HUES6 (cell line): ENCODE measurements around the gene FOXP4.

Experiments
- H3K27ac ChIP-seq: 2 replicates; pipeline ENCODE4 v1.7.0; 2013; ENCODE audit warnings: low read depth, mild to moderate bottlenecking, low read length, inconsistent platforms
- H3K27me3 ChIP-seq: 2 replicates; pipeline ENCODE4 v1.6.1; 2013; ENCODE audit warnings: low read length; ENCODE audit not compliant: control insufficient read depth, insufficient read depth
- H3K36me3 ChIP-seq: 2 replicates; pipeline ENCODE4 v1.6.1; 2013; ENCODE audit warnings: low read length; ENCODE audit not compliant: control insufficient read depth, insufficient read depth
- H3K4me1 ChIP-seq: 2 replicates; pipeline ENCODE4 v1.6.1; 2013; ENCODE audit warnings: low read length; ENCODE audit not compliant: control insufficient read depth, insufficient read depth
- H3K4me3 ChIP-seq: 2 replicates; pipeline ENCODE4 v1.5.1; 2013; ENCODE audit warnings: low read depth, low read length
- H3K9ac ChIP-seq: one replicate; pipeline ENCODE4 v1.6.1; 2013; ENCODE audit warnings: mild to moderate bottlenecking, low read length
- H3K9me3 ChIP-seq: 2 replicates; pipeline ENCODE4 v1.6.1; 2013; ENCODE audit warnings: low read depth, low read length; ENCODE audit not compliant: control insufficient read depth, insufficient read depth

FOXP4 gene

DNA sequence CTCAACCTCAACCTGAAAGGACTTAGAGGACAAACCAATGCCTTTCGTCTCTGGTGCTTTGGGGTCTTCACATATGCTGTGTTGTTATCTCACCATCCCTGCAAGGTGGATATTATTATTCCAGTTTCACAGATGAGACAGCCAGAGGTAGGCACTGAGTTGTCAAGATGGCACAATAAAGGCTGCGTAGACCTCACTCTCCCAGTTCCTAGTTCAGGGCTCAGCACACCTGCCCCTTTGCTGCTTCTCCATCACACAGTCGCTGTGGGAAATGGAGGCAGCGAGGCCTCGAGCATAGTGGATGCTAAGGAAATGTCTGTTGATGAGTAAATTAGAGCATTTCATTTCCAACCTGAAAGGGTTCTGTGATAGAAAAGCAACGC, 22.0 kb downstream of the FOXP4 start:
- no peaks in the 10 kb centered on the region for H3K9me3 ChIP-seq
- peaks cover 3% of the 10 kb centered on the region; the same call in 1 of the 2 replicates for H3K27me3 ChIP-seq
- peaks cover 55% of the 10 kb centered on the region for H3K4me1 ChIP-seq
- no peak overlapping the region for H3K4me3 ChIP-seq
- H3K9ac ChIP-seq = no peak overlapping the region
- H3K27ac ChIP-seq = no peak overlapping the region
- peaks cover 15% of the 10 kb centered on the region for H3K36me3 ChIP-seq

DNA sequence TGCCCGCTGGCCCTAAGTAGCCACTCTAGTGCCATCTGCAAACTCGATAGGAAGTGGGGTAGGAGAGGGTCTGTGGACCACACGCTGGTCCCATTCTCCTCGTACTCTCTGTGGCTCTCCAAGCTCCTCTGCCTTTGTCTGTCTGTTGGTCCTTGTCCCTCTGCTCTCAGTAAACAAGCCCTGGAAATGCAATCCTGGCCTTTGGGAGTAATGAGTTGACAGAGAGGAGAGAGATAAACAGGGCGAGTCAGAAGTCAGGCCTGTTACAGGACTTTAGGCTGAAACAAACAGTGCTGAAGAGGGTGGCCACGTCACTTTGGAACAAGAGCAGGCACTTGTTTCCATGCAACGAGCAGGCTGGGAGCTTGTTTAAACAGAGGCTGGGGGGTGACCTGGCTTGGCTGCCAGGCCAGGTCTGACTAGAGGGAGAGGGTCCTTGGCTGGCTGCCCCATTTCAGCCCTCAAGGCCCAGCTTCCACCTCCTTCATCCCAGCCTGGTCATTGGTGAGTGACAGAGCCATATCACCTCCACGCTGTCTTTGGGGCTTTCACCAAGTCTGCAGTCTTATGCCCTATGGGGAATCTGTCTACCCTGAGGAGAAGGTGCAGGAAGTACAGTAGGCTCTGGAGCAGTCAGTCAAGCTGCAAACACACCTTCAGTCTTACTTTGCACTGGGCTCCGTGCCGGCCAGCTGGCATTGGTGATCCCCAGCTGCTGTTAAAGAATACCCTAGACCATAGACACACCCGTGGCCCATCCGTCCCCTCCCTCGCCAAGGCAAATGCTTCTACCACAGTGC, 22.6 kb downstream of the FOXP4 start:
- no peak overlapping the region for H3K27ac ChIP-seq
- H3K9me3 ChIP-seq = no peaks in the 10 kb centered on the region
- H3K27me3 ChIP-seq = no peaks in the 10 kb centered on the region; the same call in 1 of the 2 replicates
- H3K4me3 ChIP-seq = no peak overlapping the region
- H3K9ac ChIP-seq = no peak overlapping the region
- peaks cover 56% of the 10 kb centered on the region for H3K4me1 ChIP-seq
- H3K36me3 ChIP-seq = peaks cover 15% of the 10 kb centered on the region

DNA sequence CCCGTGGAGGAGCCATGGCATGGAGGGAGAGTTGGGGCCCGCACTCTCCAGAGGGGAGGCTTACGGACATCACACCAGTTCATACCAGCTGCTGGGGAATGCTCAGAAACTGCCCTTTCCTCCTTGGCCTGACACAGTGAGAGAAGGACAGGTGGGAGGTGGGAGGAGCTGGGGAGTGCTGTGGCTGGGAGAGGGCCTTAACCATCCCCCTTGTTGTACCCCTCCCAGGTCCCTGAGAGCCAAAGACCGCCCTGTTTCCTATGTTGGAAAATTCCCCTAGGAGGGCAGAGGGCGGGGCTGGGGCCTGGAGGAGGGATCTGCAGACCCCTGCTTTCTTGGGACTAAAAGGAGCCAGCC, 24.1 kb downstream of the FOXP4 start:
- no peak overlapping the region for H3K9ac ChIP-seq
- peaks cover 59% of the 10 kb centered on the region for H3K4me1 ChIP-seq
- no peaks in the 10 kb centered on the region for H3K9me3 ChIP-seq
- peaks cover 15% of the 10 kb centered on the region for H3K36me3 ChIP-seq
- 0 out of 2 replicates have a peak overlapping the region, but pooled peaks have one; percentile 3 for H3K4me3 ChIP-seq
- no peak overlapping the region for H3K27ac ChIP-seq
- H3K27me3 ChIP-seq = no peaks in the 10 kb centered on the region; the same call in 1 of the 2 replicates

DNA sequence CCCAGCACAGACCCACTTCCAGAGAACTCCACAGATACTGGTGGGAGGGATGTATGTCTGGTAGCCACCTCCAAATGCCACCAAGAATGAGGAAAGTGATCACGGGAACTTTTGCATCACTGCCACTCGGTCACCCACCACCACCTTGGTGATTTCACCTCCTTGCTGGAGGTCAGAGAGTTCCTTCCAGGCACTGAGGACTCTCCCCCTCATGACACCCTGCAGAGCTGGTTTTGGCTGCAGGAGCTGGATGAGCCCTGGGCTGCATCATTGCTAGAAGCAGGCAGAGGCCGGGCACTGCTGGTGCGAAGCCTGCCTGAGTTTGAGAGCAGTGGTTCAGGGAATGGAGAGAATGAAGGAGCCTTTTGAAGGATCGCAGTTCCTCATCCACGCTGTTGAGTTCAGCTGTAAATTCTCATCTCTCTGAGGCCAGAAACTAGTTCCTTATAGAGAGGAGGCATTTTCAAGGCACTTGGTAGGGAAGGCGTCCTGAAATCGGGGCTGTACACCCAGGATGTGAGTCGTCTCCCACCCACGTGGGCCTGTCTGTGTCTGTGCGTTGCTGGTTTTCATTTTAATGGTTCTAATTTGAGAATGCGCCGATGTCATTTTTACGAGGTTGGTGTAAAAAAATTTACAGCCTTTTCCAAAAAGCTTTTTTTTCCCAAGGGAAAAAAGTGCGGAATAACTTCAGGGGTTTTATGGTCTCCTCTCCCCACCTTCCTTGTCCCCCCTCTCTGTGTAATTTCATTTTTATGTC, 25.0 kb downstream of the FOXP4 start:
- Histone ChIP-seq H3K9me3 (no peaks in the 10 kb centered on the region), H3K27me3 (no peaks in the 10 kb centered on the region; the same call in 1 of the 2 replicates), H3K27ac (no peak overlapping the region), H3K36me3 (peaks cover 11% of the 10 kb centered on the region), H3K9ac (no peak overlapping the region), H3K4me3 (no peak overlapping the region), H3K4me1 (peaks cover 64% of the 10 kb centered on the region)

DNA sequence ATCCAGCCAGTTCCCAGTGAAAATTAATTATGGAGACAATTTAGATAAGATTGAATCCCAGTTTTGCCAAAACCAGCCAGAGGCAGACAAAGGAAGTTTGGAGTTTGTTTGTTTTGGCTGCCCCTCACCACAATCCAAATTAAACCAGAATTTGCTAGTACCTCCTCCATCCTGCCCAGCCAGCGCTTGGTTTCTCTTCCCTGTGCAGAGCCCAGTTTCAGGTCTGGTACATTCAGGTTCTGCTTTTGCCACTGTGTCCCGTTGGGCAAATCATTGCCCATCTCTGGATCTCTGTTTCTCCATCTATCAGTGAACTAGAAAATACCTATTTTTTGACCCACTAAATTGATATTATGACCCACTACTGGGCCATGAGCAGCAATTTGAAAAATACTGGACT, 26.4 kb downstream of the FOXP4 start:
- no peaks in the 10 kb centered on the region for H3K36me3 ChIP-seq
- H3K27ac ChIP-seq = no peak overlapping the region
- peaks cover 78% of the 10 kb centered on the region for H3K4me1 ChIP-seq

DNA sequence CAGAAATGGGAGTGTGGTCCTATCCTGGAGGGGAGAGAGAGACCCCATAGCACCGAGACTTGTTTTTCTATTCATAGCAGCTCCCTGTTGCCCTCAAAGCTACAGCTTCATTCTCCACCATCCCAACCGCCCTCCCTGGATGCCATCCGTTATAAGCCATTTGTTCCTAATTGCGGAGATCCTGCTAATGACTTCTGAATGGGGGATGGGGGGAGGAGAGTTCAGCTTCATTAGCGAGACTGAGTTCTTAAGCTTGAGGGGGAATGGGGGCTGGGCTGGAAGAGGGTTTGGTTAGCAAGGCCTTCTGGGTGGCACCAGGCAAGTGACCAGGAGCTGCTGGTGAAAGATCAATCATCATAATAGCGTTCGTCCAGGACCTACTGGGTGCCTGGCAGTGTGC, 27.1 kb downstream of the FOXP4 start:
- Histone ChIP-seq H3K4me3 (no peak overlapping the region), H3K36me3 (no peaks in the 10 kb centered on the region), H3K4me1 (peaks cover 84% of the 10 kb centered on the region)

More for the DNA sequence above, 26.4 kb downstream of the FOXP4 start:
- Histone ChIP-seq H3K9ac (no peak overlapping the region), H3K27me3 (no peaks in the 10 kb centered on the region), H3K4me3 (no peak overlapping the region), H3K9me3 (no peaks in the 10 kb centered on the region)

DNA sequence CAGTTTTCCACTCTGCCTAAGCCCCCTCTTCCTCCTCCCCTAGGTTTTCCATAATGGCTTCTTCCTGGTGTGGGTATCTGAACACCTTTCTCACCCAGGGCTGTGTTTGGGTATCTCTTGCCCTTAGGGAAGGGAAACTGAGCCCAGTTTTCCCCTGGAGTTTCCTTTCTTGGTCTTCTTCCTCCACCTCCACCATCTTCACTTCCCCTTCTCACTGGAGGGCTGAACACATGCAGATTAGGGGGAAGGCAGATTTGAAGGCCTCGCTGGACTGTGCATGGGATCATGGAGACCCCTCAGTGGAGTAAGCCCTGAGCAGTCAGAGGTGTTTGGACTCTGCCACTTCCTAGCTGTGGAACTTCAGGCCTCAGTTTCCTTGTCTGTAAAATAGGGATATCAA, 27.8 kb downstream of the FOXP4 start:
- peaks cover 80% of the 10 kb centered on the region for H3K4me1 ChIP-seq
- H3K27me3 ChIP-seq = no peaks in the 10 kb centered on the region

More for the DNA sequence above, 27.1 kb downstream of the FOXP4 start:
- no peaks in the 10 kb centered on the region for H3K9me3 ChIP-seq
- H3K9ac ChIP-seq = no peak overlapping the region
- no peak overlapping the region for H3K27ac ChIP-seq
- no peaks in the 10 kb centered on the region for H3K27me3 ChIP-seq

DNA sequence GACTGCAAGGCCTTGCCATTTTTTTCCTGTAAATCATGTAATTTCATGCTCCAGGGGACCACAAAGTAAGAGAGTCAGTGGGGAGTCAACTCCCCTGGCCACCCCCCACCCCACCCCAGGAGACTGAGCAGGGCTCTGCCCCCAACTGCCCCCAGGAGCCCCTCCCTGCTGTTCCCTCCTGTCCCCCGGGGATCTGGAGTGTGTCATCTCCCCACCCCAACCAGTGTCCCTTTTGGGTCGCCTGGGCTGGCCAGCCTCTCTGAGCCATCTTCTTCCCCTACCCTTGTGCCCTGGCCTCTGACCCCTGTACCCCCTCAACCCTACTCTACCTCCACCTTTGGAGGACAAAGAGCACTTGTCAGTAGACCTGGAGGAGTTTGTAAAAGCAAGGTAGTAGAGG, 29.4 kb downstream of the FOXP4 start:
- H3K36me3 ChIP-seq = no peaks in the 10 kb centered on the region
- no peak overlapping the region for H3K4me3 ChIP-seq
- no peak overlapping the region for H3K9ac ChIP-seq
- no peaks in the 10 kb centered on the region for H3K27me3 ChIP-seq
- peaks cover 77% of the 10 kb centered on the region for H3K4me1 ChIP-seq
- H3K27ac ChIP-seq = no peak overlapping the region
- H3K9me3 ChIP-seq = no peaks in the 10 kb centered on the region

More for the DNA sequence above, 27.8 kb downstream of the FOXP4 start:
- H3K36me3 ChIP-seq = no peaks in the 10 kb centered on the region
- H3K9me3 ChIP-seq = no peaks in the 10 kb centered on the region
- no peak overlapping the region for H3K4me3 ChIP-seq
- H3K9ac ChIP-seq = no peak overlapping the region
- H3K27ac ChIP-seq = no peak overlapping the region

DNA sequence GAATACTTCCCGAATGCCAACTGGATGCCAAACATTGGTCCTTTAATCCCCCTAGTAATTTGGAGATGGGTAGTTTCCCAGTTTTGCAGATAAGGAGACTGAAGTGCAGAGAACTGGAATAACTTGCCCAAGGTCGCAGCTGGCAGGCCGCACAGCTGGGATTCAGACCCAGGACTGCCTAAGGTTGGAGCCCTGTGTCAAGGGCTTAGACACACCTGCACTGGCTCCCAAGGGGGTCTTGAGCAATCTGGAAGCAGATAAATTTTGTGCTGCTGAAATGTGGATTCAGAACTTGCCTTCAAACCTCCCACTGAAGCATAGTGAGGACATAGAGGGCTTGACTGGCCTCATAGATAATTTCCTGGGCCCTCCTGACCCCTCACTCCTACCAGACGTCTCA, 30.5 kb downstream of the FOXP4 start:
- Histone ChIP-seq H3K4me1 (peaks cover 73% of the 10 kb centered on the region), H3K9ac (peak overlapping the region; percentile 17), H3K27me3 (no peaks in the 10 kb centered on the region), H3K4me3 (no peak overlapping the region), H3K36me3 (no peaks in the 10 kb centered on the region), H3K27ac (no peak overlapping the region), H3K9me3 (no peaks in the 10 kb centered on the region)

DNA sequence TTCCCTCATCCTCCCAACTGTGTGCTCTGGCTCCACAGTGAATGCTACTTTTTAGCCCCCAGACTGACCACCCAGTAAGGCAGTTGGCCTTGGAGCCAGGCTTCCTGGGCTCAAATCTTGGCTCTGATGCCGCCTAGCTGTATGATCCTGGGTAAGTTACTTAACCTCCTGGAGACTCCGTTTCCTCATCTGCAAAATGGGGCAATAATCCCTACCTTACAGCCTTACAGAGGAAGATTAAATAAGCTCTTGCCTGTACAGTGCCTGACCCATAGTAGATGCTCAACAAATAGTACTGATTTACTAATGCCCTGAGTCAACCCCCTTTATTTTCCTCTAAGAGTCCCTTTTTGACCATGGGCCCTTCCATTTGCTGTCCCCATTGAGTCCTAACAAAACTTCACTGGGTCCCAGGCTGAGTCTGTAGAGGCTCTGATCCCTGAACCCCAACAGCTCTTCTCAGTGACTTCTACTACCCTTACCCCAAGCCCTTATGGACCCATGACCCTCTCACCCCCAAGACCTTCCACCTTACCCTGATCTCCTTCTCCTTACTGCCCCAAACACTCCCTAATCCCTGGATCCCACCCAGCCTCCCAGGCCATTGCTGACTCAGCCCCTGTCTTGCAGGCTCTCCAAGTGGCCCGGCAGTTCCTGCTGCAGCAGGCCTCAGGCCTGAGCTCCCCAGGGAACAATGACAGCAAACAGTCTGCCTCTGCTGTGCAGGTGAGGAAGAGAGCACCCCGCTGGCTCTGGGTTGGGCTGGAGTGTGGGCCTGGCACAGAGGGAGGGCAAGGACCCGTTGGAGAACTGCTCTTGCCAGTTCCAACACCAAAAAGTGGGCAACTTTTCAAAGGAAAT, 31.4 kb downstream of the FOXP4 start:
- Histone ChIP-seq H3K9me3 (no peaks in the 10 kb centered on the region), H3K27ac (peak overlapping the region; percentile 61), H3K27me3 (no peaks in the 10 kb centered on the region), H3K4me3 (peak overlapping the region; percentile 48), H3K36me3 (no peaks in the 10 kb centered on the region), H3K9ac (peak overlapping the region; percentile 64), H3K4me1 (peaks cover 72% of the 10 kb centered on the region)
